Right ventricle myocardium inferior (tissue), 1 donor: ENCODE results near the gene CXCL17. TPM values are rescaled to one million over a fixed set of nuclear protein-coding genes. Genes with fewer than 3 reads are reported as not detected.
A peak's percentile ranks its signal among the peaks of the same experiment; 100 is the strongest.

Experiments
- ATAC-seq: fragments of 200-7000 bp; cut with Tn5 transposase; one replicate; pipeline ENCODE4 v1.9.1; 2020; ENCODE audit warnings: mild to moderate bottlenecking, moderate library complexity
- DNase-seq: peaks from one replicate; pipeline ENCODE4 v3.0.0; 2021; ENCODE audit errors: missing footprints
- intact Hi-C: fragments of 100-400 bp; cut with DNase I; formaldehyde crosslinking; loops from one replicate; pipeline ENCODE4 v1.11.0; 2022
- total RNA-seq: library from RNA; stranded (reverse); fragmentation: NEBNext Ultra II Directional; extraction: Animal tissue kit (Norgen Biotek cat#: 25700); gene quantifications from one replicate; pipeline ENCODE4 v1.2.1, GENCODE V29; 2021
- donor health status: DM: no; HTN: yes; CAD: no; lungs with severe emphysema.

CXCL17 gene
- total RNA-seq, 1 donor from 2014 or later = not detected

- DNase-seq (no peak), ATAC-seq (no peak)
- intact Hi-C loops = no loop called here
Measured at GRCh38 chr19:42407816-42408175, 35.0 kb downstream of the CXCL17 start.

GRCh38 chr19:42407085-42407815 lies 35.5 kb downstream of the CXCL17 start:
- ATAC-seq (no peak), DNase-seq (no peak)
- intact Hi-C loops = no loop called here

- DNase-seq = no peak
- no peak for ATAC-seq
- intact Hi-C loops = no loop called here
Measured at GRCh38 chr19:42406111-42406510, 36.6 kb downstream of the CXCL17 start.

GRCh38 chr19:42403586-42403985 lies 39.2 kb downstream of the CXCL17 start:
- intact Hi-C loops = no loop called here

GRCh38 chr19:42402376-42403116 lies 40.2 kb downstream of the CXCL17 start:
- DNase-seq = no peak
- no peak for ATAC-seq
- intact Hi-C loops = no loop called here

More at GRCh38 chr19:42403586-42403985, 39.2 kb downstream of the CXCL17 start:
- DNase-seq = no peak
- ATAC-seq = no peak

- peak; percentile 90 for DNase-seq
- ATAC-seq = peak; percentile 68
- intact Hi-C loops = loop anchor here (2.0 kb wide), 1 partner anchor 77 kb away; the partner anchor contains the start of gene MEGF8
Measured at GRCh38 chr19:42401365-42402303, 41.1 kb downstream of the CXCL17 start.

- ATAC-seq (no peak), DNase-seq (no peak)
- intact Hi-C loops = loop anchor here (2.0 kb wide), 1 partner anchor 76 kb away; the partner anchor contains the start of gene MEGF8
Measured at GRCh38 chr19:42400404-42400803, 42.3 kb downstream of the CXCL17 start.

- intact Hi-C loops = loop anchor here (5.0 to 10.0 kb wide), 2 partner anchors 35 to 153 kb away; partner anchors contain the start of gene GSK3A
- no peak for ATAC-seq
- DNase-seq = no peak
Measured at GRCh38 chr19:42397263-42398166, 45.2 kb downstream of the CXCL17 start.

- peak; percentile 98 for ATAC-seq
- DNase-seq = peak; percentile 99
- intact Hi-C loops = loop anchor here (5.0 to 10.0 kb wide), 2 partner anchors 36 to 152 kb away; partner anchors contain the start of gene GSK3A
Measured at GRCh38 chr19:42396381-42397262, 46.1 kb downstream of the CXCL17 start.

GRCh38 chr19:42394751-42395150 lies 48.0 kb downstream of the CXCL17 start:
- DNase-seq (no peak), ATAC-seq (no peak)
- intact Hi-C loops = loop anchor here (5.0 to 10.0 kb wide), 2 partner anchors 38 to 150 kb away; partner anchors contain the start of gene GSK3A

GRCh38 chr19:42392165-42392564 lies 50.6 kb downstream of the CXCL17 start:
- ATAC-seq = no peak
- intact Hi-C loops = loop anchor here (10.0 kb wide), 1 partner anchor 147 kb away; the partner anchor contains the start of gene GSK3A
- no peak for DNase-seq

GRCh38 chr19:42389899-42390298 lies 52.8 kb downstream of the CXCL17 start, which contains the start of gene CNFN:
Gene CNFN, minus strand, starts transcription at chr19:42390297. Its CDS starts 1,260 bp downstream, at chr19:42389037.
- ATAC-seq (no peak), DNase-seq (no peak)
- intact Hi-C loops = loop anchor here (10.0 kb wide), 1 partner anchor 145 kb away; the partner anchor contains the start of gene GSK3A

- DNase-seq (no peak), ATAC-seq (no peak)
- intact Hi-C loops = no loop called here
Measured at GRCh38 chr19:42388851-42389489, 53.8 kb downstream of the CXCL17 start.

- ATAC-seq (peak; percentile 74), DNase-seq (peak; percentile 82)
- intact Hi-C loops = no loop called here
Measured at GRCh38 chr19:42386974-42387707, 55.6 kb downstream of the CXCL17 start.

- no peak for ATAC-seq
- intact Hi-C loops = no loop called here
Measured at GRCh38 chr19:42380155-42380554, 62.6 kb downstream of the CXCL17 start.

More at GRCh38 chr19:42380155-42380554, 62.6 kb downstream of the CXCL17 start:
- no peak for DNase-seq
